ENCODE measurements around the gene CDK14.

Gene CDK14

DNA sequence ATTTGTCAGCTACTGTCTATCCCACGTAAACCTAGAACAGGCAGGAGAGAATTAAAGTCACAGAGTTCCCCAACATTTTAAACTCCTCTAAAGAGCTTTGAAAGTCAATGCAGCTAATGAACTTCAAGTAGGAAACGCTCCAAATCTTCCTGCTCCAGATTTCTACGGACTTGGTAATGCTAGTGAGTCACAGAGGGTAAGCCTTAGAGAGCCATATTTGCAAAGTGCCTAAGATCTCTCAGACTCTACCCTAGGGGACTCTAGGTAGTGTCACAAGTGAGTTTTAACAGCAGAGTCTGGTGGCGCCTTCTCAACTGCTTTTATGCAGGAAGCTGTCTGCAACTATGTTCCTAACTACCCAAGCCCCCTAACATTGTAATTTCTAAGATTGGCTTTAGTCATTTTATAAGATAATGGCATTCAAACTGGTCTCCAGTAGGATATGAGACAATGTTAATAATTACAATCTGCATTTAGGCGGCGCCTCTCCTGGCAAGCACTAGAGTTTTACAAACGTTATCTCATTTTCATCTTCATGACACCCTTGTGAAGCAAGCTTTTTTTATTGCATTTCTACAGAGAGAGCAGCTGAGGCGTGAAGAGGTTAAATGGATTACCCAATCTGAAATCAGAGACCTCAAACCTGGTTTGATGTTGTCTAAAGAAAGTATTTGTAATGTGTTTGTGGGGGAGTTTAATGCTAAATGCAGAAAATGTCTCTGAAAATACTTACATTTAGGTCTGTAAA, 646.1 kb downstream of the CDK14 start:
- DNase-seq, result no peak

DNA sequence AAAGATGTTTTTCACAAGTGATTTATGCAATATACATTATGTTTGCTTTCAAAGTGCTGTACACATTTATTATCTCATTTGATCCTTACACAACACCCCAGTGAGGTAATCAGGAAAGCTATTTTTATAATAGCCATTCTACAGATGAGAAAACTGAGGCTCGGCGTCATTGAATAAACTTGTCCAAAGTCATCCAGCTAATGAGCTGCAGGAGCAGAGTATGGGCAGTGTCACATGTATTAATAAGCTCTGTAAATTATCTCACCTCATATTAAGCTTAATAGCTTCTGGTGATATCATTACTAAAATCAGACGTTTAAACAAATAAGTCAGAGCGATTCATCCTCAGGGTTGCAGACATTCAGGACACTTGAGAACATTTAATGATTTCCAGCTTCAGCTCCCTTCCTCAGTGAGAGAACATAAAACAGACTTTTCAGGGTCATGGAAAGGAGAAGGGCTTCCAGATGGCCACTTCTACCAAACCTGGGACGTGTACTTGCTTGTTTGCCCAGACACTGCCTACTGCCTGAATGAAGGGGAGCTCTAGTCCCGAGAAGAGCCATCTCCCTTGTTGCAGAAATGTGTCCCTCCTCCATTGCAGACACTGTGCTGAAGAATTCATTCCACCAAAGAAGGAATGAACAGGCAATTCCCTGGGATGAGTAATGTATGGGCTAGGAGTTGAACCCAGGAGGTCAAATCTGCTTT, 647.6 kb downstream of the CDK14 start:
- no peak for DNase-seq

DNA sequence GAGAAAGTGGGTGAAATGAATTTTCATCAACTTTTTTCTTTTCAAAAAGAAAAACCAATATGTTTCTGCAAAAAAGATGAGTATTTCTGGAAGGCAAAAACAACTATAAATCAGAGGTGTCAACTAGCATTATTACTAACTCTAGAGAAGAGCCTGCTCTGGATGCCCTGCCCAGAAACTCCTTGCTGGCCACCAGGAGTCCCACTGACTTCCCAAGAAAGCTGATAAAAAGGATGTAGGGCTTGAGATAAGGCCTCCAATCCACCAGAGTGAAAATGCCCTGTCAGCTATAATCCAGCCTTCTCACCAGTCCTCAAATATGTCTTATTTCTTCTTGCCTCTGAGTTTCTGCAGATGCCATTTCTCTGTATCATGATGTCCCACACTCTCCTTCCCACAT, 651.4 kb downstream of the CDK14 start:
- DNase-seq, result no peak

DNA sequence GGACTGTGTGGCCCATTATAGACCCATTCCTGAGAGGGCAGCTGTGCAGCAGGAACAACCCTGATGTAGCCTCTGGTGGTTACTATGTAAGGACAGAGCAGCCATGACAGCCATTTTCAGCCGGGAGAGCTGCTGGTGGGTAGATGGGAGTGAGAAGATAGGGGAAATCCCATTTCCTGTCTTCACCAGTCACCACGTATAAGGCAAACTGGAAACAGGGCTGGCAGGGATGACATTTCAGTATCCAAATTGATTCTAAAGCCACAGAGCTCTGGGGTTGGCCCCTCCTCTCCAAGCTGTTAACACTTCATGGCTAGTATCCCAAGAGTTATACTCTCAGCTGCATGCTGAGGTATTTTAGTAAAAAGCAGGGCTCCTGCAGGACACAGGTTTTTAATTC, 652.9 kb downstream of the CDK14 start:
- no peak for DNase-seq

DNA sequence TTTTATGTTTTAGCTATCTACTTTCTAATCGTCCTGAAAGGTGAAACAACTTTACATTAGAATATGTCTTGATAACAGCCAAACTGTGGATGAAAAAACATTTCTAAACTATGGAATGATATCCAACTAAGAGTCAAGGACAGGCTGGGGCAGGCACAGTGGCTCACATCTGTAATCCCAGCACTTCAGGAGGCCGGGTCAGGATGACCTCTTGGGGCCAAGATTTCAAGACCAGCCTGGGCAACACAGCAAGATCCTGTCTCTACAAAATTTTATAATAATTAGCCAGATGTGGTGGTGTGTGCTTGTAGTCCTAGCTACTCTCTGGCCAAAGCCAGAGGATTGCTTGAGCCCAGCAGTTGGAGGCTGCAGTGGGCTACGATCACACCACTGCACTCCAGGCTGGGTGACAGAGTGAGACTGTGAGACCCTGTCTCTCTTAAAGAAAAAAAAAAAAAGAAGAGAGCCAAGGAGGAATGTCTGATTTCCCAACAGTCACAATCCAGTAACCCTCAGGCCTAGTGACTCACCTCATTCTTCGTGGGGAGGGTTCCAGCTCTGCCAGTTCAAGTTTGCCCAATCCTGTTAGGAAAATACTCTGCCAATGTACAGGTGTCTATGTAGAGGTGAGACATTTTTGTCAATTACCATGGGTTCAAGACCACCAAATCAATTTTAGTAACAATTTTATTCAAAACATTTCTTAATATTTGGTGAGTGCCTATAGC, 653.5 kb downstream of the CDK14 start:
- DNase-seq, result no peak

DNA sequence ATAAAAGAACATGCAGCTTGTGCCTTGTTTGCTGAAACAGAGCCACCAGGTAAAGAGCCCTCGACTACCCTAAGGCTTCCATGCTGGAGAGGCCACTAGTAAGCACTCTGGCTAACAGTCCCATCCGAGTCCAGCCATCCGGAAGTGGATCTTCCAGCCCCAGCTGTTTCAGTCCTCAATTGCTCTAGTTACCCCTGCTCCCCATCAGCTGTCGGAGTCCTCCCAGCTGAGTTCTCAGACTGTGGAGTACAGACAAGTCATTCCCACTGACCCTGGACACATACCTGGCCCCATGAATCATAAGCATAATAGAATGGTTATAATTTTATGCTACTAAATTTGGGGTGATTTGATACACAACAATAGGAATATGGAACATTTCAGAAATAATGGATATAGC, 654.6 kb downstream of the CDK14 start:
- no peak for DNase-seq

DNA sequence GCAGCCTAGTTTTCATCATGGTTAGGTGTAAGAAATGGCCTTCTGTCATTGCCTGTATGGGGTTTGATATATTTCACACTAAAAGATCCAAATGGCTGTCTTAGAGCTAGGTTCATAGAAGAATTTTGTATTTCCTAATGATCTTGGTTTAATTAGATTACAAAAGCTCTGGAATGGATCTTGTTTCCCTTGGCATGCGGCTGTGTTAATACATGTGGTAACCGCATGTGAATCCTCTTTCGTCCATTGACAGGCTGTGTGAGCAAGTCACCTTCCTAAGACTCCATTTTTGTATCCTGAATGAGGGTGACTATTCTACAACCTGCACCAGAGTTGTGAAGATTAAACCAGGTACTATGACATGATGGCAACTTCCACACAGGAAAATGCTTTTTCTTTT, 655.8 kb downstream of the CDK14 start:
- no peak for DNase-seq
